MM.1S (cell line): ENCODE data around the gene SMIM38.

ENCODE experiments used
- DNase-seq: peaks from one replicate; pipeline ENCODE4 v3.0.0-alpha.2; 2015
- H2AFZ ChIP-seq: fragments of 300-600 bp; sonication (generic); 2 replicates; pipeline ENCODE4 v1.6.0; 2016; ENCODE audit warnings: antibody characterized with exemption, low read length
- H3F3A ChIP-seq: fragments of 300-600 bp; sonication (generic); 2 replicates; pipeline ENCODE4 v1.6.1; 2016; ENCODE audit warnings: mild to moderate bottlenecking, antibody characterized with exemption, low read length, moderate library complexity, mixed read lengths; ENCODE audit not compliant: insufficient read depth
- H3K27ac ChIP-seq: fragments of 300-600 bp; sonication (generic); 2 replicates; pipeline ENCODE4 v1.5.1; 2016; ENCODE audit warnings: mild to moderate bottlenecking, low read length
- H3K27me3 ChIP-seq: fragments of 300-600 bp; sonication (generic); replicated peaks from 2 replicates; pipeline ENCODE4 v1.6.0; 2016; ENCODE audit warnings: low read length; ENCODE audit not compliant: insufficient read depth
- H3K36me3 ChIP-seq: fragments of 300-600 bp; sonication (generic); replicated peaks from 2 replicates; pipeline ENCODE4 v1.6.1; 2016; ENCODE audit warnings: mild to moderate bottlenecking, low read length, mixed read lengths; ENCODE audit not compliant: insufficient read depth
- H3K4me1 ChIP-seq: fragments of 300-600 bp; sonication (generic); 2 replicates; pipeline ENCODE4 v1.6.1; 2016; ENCODE audit warnings: low read length, mixed read lengths
- H3K4me2 ChIP-seq: fragments of 300-600 bp; sonication (generic); 2 replicates; pipeline ENCODE4 v1.6.0; 2016; ENCODE audit warnings: low read depth, low read length
- H3K4me3 ChIP-seq: fragments of 300-600 bp; sonication (generic); 2 replicates; pipeline ENCODE4 v1.5.1; 2016; ENCODE audit warnings: low read length, mixed read lengths
- H3K79me2 ChIP-seq: fragments of 300-600 bp; sonication (generic); 2 replicates; pipeline ENCODE4 v1.6.1; 2016; ENCODE audit warnings: mixed run types, low read length, mixed read lengths
- H3K9ac ChIP-seq: fragments of 300-600 bp; sonication (generic); 2 replicates; pipeline ENCODE4 v1.6.1; 2016; ENCODE audit warnings: low read length, mixed read lengths
- H3K9me2 ChIP-seq: fragments of 300-600 bp; sonication (generic); replicated peaks from 2 replicates; pipeline ENCODE4 v1.6.1; 2016; ENCODE audit warnings: mild to moderate bottlenecking, low read length, mixed read lengths; ENCODE audit not compliant: insufficient read depth
- H3K9me3 ChIP-seq: fragments of 300-600 bp; sonication (generic); replicated peaks from 2 replicates; pipeline ENCODE4 v1.6.1; 2016; ENCODE audit warnings: mild to moderate bottlenecking, low read length, mixed read lengths; ENCODE audit not compliant: insufficient read depth
- H4K20me1 ChIP-seq: fragments of 300-600 bp; sonication (generic); 2 replicates; pipeline ENCODE4 v1.6.1; 2016; ENCODE audit warnings: mild to moderate bottlenecking, low read length, moderate library complexity, mixed read lengths; ENCODE audit not compliant: insufficient read depth
- EZH2 ChIP-seq: fragments of 300-600 bp; sonication (generic); optimal IDR thresholded peaks from 2 replicates; pipeline ENCODE3; 2017; ENCODE audit warnings: low read depth, mild to moderate bottlenecking, antibody characterized with exemption, low read length, mixed read lengths
- EZH2phosphoT487 ChIP-seq: fragments of 300-600 bp; sonication (generic); IDR thresholded peaks from 2 replicates; pipeline ENCODE4 v1.6.1; 2018; ENCODE audit warnings: antibody characterized with exemption, low read length
- TF ChIP-seq, protein P1 (sequence below): fragments of 300-600 bp; sonication (generic); IDR thresholded peaks from 2 replicates; pipeline ENCODE4 v1.5.1; 2016; ENCODE audit warnings: antibody characterized with exemption, low read length, mixed read lengths

SMIM38 gene

DNA sequence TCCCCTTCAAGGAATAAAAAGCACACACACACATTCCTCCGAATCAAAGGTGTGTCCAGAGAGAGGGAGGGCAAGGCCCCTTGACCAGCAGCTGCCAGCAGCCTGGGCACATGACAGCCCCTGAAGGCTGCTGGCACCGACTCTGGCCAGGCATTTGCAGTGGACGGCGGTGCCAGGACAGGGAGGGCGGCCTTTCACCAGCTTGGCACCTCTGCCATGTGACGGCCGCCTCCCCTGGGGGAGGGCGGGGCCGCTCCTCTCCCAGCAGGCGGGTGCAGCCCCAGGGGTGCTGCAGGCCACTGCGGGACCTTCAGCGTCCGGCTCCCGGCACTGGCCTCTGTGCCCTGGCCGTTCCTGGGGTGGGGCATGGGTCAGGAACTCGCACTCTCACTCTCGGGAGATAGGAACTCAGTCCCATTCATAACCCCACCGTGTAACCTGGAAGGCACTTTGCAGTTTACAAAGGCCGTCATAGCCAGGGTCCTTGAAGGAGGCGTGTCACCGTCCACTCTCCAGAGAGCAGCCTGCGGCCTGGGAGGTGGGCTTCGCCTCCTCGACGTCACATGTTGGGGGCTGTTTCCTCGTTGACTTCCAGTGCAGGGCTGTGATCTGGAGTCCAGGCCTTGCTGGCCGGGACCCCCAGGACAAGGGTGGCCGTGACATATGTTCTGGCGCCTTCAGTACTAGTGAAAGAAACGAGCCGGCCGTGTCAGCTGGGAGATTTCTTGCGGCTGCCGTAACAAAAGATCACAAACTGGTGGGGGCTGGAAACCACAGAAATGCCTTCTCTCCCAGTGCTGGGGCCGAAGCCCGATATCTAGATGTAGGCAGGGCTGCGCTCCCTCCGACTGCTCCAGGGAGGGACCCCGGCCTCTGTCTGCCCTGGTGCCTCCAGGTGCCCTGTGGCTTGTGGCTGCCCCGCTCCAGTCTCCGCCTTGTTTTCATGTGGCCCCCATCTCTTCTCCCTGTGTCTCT is 39.9 kb upstream of the SMIM38 start:
- Histone ChIP-seq H3K9me2 (no peaks in the 10 kb centered on the region), H3K27ac (no peak overlapping the region), H3K9me3 (no peaks in the 10 kb centered on the region), H3K4me2 (no peak overlapping the region), H3K4me1 (no peaks in the 10 kb centered on the region), H3K4me3 (no peak overlapping the region), H3K9ac (no peak overlapping the region), H3K27me3 (peaks cover 83% of the 10 kb centered on the region), H2AFZ (no peak overlapping the region), H4K20me1 (no peaks in the 10 kb centered on the region), H3K79me2 (no peaks in the 10 kb centered on the region), H3K36me3 (no peaks in the 10 kb centered on the region), H3F3A (no peaks in the 10 kb centered on the region)
- TF ChIP-seq EZH2 (no peak), EZH2phosphoT487 (no peak)
- DNase-seq = no peak

DNA sequence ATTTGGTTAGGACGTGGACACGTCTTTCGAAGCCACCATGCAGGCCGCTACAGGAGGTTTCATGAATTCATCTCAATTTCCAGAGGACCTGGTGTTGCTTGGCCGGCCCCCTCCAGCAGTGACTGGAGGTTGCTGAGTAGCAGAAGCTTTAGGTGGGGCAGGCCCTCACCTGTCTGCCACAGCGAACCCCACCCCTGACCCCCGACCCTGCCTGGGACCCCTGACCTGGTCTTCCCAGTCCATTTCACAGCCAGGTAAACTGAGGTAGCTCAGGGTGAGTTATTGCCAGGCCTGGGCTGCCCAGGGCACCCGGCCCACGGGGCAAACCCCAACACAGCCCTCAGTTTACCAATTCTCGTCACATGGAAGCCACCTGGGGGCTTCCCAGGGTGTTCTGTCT is 39.1 kb upstream of the SMIM38 start:
- Histone ChIP-seq H3K4me1 (no peaks in the 10 kb centered on the region), H3K4me2 (no peak overlapping the region), H3K9ac (no peak overlapping the region), H3K27ac (no peak overlapping the region), H3K36me3 (no peaks in the 10 kb centered on the region), H3F3A (no peaks in the 10 kb centered on the region), H2AFZ (no peak overlapping the region), H3K27me3 (peaks cover 83% of the 10 kb centered on the region), H3K4me3 (no peak overlapping the region), H4K20me1 (no peaks in the 10 kb centered on the region), H3K9me3 (no peaks in the 10 kb centered on the region), H3K9me2 (no peaks in the 10 kb centered on the region), H3K79me2 (no peaks in the 10 kb centered on the region)
- no peak for TF ChIP-seq EZH2
- DNase-seq = no peak

DNA sequence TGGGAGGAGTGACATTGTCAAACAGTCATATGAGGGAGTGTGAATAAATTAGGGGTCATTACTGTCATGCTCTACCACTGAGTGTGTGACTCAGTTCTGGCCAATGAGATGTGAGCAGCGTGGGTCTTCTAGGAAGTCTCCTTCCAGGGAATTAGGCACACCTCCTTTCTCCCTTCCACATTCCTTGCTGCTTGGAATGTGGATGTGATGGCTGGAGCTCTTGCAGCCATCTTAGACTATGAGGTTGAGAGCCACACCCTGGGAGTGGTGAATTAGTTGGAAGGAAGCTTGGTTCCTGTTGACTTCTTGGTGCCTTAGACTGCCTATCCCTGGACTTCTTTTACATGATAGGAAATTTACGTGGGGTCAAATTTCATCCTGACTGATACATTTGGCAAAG is 36.5 kb upstream of the SMIM38 start:
- TF ChIP-seq EZH2 = no peak
- no peak overlapping the region for H3K4me2 ChIP-seq
- H3K36me3 ChIP-seq = no peaks in the 10 kb centered on the region
- DNase-seq = no peak
- no peaks in the 10 kb centered on the region for H3K79me2 ChIP-seq
- no peaks in the 10 kb centered on the region for H3K9me3 ChIP-seq
- no peak overlapping the region for H3K27ac ChIP-seq
- no peaks in the 10 kb centered on the region for H4K20me1 ChIP-seq
- no peaks in the 10 kb centered on the region for H3K9me2 ChIP-seq
- H3K9ac ChIP-seq = no peak overlapping the region
- H3F3A ChIP-seq = no peaks in the 10 kb centered on the region
- H2AFZ ChIP-seq = no peak overlapping the region
- no peak overlapping the region for H3K4me3 ChIP-seq
- H3K27me3 ChIP-seq = peaks cover 85% of the 10 kb centered on the region
- no peaks in the 10 kb centered on the region for H3K4me1 ChIP-seq

DNA sequence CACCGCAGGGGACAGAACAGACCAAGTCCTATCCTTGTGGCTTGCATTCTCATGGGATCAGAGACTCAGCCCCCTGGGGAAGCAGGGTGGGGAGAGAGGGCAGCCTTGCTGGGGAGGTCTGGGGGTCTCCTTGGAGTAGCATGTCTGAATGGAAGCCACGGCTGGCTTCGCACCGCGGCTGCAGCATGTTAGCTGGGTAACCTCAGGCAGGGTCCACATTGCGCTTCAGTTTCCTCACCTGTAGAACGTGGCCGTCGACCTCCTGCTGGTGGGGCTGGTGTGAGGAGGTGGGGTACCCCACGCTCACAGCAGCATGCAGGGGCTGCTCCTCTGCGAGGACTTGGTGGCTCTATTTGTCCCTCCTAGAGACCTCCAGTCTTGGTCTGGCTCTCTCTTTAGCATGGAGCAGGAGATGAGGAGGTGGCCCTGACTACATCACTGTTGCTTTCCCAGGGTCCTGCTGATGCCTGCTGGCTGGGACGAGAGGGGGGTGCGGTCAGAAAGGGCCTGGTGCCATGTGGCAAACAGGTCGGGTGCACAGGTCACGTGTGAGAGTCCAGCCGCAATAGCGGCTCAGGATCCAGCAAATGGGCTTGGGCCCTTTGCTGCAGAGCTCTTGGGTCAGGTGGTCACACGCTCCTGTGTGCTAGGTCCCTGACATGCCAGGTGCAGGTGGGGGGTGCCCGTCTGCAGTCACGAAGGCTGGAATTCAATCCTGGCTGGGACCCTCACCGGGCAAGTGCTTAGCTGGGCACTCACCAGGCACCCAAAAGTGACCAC is 35.4 kb upstream of the SMIM38 start:
- no peak overlapping the region for H3K27ac ChIP-seq
- DNase-seq = no peak
- H3K27me3 ChIP-seq = peaks cover 74% of the 10 kb centered on the region
- no peaks in the 10 kb centered on the region for H3K4me1 ChIP-seq
- no peaks in the 10 kb centered on the region for H3K36me3 ChIP-seq
- no peak overlapping the region for H2AFZ ChIP-seq
- no peaks in the 10 kb centered on the region for H3F3A ChIP-seq
- H3K9me2 ChIP-seq = no peaks in the 10 kb centered on the region
- TF ChIP-seq, protein P1, sequence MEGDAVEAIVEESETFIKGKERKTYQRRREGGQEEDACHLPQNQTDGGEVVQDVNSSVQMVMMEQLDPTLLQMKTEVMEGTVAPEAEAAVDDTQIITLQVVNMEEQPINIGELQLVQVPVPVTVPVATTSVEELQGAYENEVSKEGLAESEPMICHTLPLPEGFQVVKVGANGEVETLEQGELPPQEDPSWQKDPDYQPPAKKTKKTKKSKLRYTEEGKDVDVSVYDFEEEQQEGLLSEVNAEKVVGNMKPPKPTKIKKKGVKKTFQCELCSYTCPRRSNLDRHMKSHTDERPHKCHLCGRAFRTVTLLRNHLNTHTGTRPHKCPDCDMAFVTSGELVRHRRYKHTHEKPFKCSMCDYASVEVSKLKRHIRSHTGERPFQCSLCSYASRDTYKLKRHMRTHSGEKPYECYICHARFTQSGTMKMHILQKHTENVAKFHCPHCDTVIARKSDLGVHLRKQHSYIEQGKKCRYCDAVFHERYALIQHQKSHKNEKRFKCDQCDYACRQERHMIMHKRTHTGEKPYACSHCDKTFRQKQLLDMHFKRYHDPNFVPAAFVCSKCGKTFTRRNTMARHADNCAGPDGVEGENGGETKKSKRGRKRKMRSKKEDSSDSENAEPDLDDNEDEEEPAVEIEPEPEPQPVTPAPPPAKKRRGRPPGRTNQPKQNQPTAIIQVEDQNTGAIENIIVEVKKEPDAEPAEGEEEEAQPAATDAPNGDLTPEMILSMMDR = no peak
- TF ChIP-seq EZH2phosphoT487 (no peak), EZH2 (no peak)
- no peaks in the 10 kb centered on the region for H4K20me1 ChIP-seq
- no peaks in the 10 kb centered on the region for H3K9me3 ChIP-seq
- no peak overlapping the region for H3K4me2 ChIP-seq
- H3K79me2 ChIP-seq = no peaks in the 10 kb centered on the region
- no peak overlapping the region for H3K9ac ChIP-seq
- no peak overlapping the region for H3K4me3 ChIP-seq
